ENCODE measurements around the gene CCNE1.

Gene CCNE1

DNA sequence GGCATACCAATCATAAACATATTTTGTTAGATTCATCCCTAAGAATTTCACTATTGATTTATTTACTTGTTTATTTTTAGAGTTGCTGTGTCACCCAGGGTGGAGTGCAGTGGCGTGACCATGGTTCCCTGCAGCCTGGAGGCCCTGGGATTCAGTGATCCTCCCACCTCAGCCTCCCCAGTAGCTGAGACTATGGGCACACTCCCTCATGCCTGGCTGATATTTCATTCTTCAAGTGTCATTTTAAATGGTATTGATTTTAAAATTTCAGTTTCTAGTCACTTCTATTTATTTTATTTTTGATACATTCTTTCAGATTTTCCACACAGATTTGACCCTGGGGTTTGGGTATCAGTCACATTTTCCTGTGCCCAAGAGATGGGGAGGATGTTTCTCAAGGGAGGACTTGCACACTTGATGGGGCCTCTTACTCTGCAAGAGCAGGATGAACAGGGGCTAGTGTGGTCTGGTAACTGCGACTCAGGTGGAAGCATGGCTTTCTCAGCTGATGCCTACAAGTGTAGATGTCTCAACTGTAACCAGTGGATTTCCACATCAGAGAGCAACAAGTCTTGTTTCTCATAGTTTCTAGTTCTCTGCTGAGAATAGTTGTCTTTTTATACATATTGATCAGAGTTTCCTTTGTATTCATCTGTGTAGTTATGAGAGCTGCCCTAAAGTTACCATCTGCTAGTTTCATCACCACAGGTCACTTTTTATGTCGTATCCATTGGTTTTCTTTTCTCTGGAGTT, 40.2 kb downstream of the CCNE1 start:
- Histone ChIP-seq H3K36me3 (ENCODE audit: control insufficient read depth in 1 of 2, insufficient read depth in 2 of 2, low read length in 2 of 2) (no peaks in the 10 kb centered on the region), H3K4me3 (ENCODE audit: low read depth in 1 of 2, low read length in 2 of 2) (no peak overlapping the region), H3K27ac (ENCODE audit: low read length) (no peak overlapping the region), H3K9me3 (ENCODE audit: control insufficient read depth in 1 of 2, low read length in 2 of 2) (no peaks in the 10 kb centered on the region), H3K4me1 (ENCODE audit: control insufficient read depth in 1 of 2, insufficient read depth in 2 of 2, low read length in 2 of 2) (no peaks in the 10 kb centered on the region), H3K27me3 (ENCODE audit: low read depth, low read length) (no peaks in the 10 kb centered on the region)

DNA sequence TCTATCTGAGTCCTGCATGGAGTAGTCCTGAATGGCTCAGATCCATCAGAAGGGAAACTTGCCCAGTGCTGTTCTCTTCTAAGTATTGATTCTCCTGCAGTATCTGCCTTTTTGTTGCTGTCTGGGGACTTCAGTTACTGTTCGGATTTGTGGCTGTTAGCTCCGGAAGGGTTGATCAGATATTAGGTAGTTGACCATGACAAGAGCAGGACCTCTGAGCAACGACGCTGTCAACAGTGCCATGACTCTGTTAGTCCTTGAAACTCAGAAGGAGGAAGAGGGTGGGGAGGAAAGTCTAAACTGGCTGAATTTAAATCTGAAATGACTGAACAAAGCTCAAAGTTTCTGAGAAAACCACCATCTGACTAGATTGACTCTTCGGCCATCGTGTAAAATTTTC, 42.2 kb downstream of the CCNE1 start:
- H3K27ac ChIP-seq (ENCODE audit: low read length), result no peak overlapping the region
- H3K4me3 ChIP-seq (ENCODE audit: low read depth in 1 of 2, low read length in 2 of 2), result no peak overlapping the region
- H3K36me3 ChIP-seq (ENCODE audit: control insufficient read depth in 1 of 2, insufficient read depth in 2 of 2, low read length in 2 of 2), result no peaks in the 10 kb centered on the region
- H3K27me3 ChIP-seq (ENCODE audit: low read depth, low read length), result no peaks in the 10 kb centered on the region
- H3K4me1 ChIP-seq (ENCODE audit: control insufficient read depth in 1 of 2, insufficient read depth in 2 of 2, low read length in 2 of 2), result no peaks in the 10 kb centered on the region
- no peaks in the 10 kb centered on the region for H3K9me3 ChIP-seq (ENCODE audit: control insufficient read depth in 1 of 2, low read length in 2 of 2)

- no peak overlapping the region for H3K27ac ChIP-seq (ENCODE audit: low read length)
- H3K27me3 ChIP-seq (ENCODE audit: low read depth, low read length), result no peaks in the 10 kb centered on the region
- H3K9me3 ChIP-seq (ENCODE audit: control insufficient read depth in 1 of 2, low read length in 2 of 2), result no peaks in the 10 kb centered on the region
- no peaks in the 10 kb centered on the region for H3K36me3 ChIP-seq (ENCODE audit: control insufficient read depth in 1 of 2, insufficient read depth in 2 of 2, low read length in 2 of 2)
- no peaks in the 10 kb centered on the region for H3K4me1 ChIP-seq (ENCODE audit: control insufficient read depth in 1 of 2, insufficient read depth in 2 of 2, low read length in 2 of 2)
- H3K4me3 ChIP-seq (ENCODE audit: low read depth in 1 of 2, low read length in 2 of 2), result no peak overlapping the region
These were observed 43.3 kb downstream of the CCNE1 start for GRCh38 chr19:29855087-29855486.

DNA sequence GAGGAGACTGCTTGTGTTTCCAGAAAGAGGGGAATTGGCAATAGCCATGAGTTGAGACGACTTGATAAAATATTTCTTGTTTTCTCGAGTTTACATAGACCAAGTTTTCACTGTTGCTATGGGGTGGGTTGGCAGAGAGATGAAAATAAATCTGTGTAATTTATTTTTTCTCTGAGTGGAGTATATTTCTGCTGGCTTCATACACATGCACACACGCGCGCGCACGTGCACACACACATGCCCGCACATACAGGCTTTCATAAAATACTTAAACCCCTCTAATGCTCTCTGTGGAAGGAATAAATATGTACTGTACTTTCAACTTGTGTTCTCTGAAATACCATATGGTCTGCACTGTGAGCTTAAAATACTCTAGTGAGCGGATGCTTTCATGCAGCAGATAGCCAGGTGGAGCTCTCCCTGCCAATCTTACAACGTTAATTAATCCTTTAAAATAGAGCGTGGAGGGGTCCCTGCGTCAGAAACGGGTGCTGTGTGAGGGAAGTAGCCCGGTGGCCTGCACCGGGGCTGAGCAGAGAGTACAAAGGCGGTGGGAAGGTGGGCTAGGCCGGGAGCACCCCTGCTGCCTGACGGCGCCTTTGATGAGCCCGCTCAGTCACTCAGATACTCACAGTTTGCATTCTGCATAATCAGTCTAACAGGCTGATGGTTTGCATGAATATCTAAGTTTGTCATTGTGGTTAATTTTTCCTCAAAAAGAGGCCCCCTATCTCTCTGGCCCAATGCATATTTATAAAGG, 44.1 kb downstream of the CCNE1 start:
- H3K9me3 ChIP-seq (ENCODE audit: control insufficient read depth in 1 of 2, low read length in 2 of 2), result no peaks in the 10 kb centered on the region
- no peaks in the 10 kb centered on the region for H3K36me3 ChIP-seq (ENCODE audit: control insufficient read depth in 1 of 2, insufficient read depth in 2 of 2, low read length in 2 of 2)
- no peak overlapping the region for H3K27ac ChIP-seq (ENCODE audit: low read length)
- no peaks in the 10 kb centered on the region for H3K4me1 ChIP-seq (ENCODE audit: control insufficient read depth in 1 of 2, insufficient read depth in 2 of 2, low read length in 2 of 2)
- H3K27me3 ChIP-seq (ENCODE audit: low read depth, low read length), result no peaks in the 10 kb centered on the region
- H3K4me3 ChIP-seq (ENCODE audit: low read depth in 1 of 2, low read length in 2 of 2), result no peak overlapping the region

DNA sequence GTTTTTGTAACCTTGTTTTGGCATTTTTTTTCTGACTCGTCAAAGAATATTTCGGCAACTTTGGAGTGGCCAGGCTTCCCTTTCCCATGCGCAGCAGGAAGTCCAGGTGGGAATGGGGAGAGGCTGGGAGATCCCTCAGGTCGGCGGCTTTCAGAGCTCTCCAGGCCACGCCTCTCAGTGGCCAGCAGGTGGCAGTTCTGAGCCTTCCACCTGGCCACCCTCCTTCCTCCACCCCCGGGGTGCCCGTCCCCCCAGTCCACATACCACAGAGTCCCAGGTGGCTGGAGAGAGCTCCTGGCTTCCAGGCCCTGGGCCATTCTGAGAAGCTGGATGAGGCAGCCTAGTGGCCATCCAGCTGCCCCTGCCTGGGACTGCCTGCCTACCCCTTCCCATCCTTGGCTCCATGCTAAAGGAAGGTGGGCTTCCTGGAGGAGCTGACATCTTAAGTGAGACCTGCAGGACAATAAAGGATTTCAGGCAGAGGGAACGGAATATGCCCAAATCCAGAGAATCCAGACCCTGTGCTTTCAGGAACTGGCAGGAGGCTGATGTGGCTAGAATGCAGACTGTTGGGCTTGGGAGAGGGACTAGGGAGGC, 46.3 kb downstream of the CCNE1 start:
- Histone ChIP-seq H3K27me3 (ENCODE audit: low read depth, low read length) (no peaks in the 10 kb centered on the region), H3K27ac (ENCODE audit: low read length) (no peak overlapping the region), H3K4me1 (ENCODE audit: control insufficient read depth in 1 of 2, insufficient read depth in 2 of 2, low read length in 2 of 2) (no peaks in the 10 kb centered on the region), H3K36me3 (ENCODE audit: control insufficient read depth in 1 of 2, insufficient read depth in 2 of 2, low read length in 2 of 2) (no peaks in the 10 kb centered on the region), H3K4me3 (ENCODE audit: low read depth in 1 of 2, low read length in 2 of 2) (no peak overlapping the region), H3K9me3 (ENCODE audit: control insufficient read depth in 1 of 2, low read length in 2 of 2) (no peaks in the 10 kb centered on the region)

- Histone ChIP-seq H3K27ac (ENCODE audit: low read length) (no peak overlapping the region), H3K27me3 (ENCODE audit: low read depth, low read length) (no peaks in the 10 kb centered on the region), H3K36me3 (ENCODE audit: control insufficient read depth in 1 of 2, insufficient read depth in 2 of 2, low read length in 2 of 2) (no peaks in the 10 kb centered on the region), H3K9me3 (ENCODE audit: control insufficient read depth in 1 of 2, low read length in 2 of 2) (no peaks in the 10 kb centered on the region), H3K4me3 (ENCODE audit: low read depth in 1 of 2, low read length in 2 of 2) (no peak overlapping the region), H3K4me1 (ENCODE audit: control insufficient read depth in 1 of 2, insufficient read depth in 2 of 2, low read length in 2 of 2) (no peaks in the 10 kb centered on the region)
These were observed 46.8 kb downstream of the CCNE1 start for GRCh38 chr19:29858621-29859020.

- H3K4me3 ChIP-seq (ENCODE audit: low read depth in 1 of 2, low read length in 2 of 2), result no peak overlapping the region
These were observed 48.7 kb downstream of the CCNE1 start for GRCh38 chr19:29860492-29860891.

DNA sequence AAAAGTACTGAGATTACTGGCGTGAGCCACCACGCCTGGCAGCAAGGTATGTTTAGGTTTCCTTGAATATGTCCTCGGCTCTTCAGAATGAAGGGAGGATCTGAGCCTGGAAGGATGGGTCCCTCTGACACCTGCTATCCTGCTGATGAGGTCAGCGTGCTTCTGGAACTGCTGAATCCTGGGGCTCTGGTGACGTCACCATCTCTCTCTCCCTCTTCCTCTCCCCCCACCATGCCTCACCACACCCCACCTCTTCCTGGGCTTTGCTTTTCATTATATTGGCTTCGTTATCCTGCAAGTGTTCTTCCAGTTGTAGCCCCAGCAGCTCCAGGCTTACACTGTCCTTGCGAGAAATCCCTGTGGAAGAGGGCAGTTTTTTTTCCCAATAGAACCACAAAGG, 49.8 kb downstream of the CCNE1 start:
- no peaks in the 10 kb centered on the region for H3K27me3 ChIP-seq (ENCODE audit: low read depth, low read length)
- H3K9me3 ChIP-seq (ENCODE audit: control insufficient read depth in 1 of 2, low read length in 2 of 2), result no peaks in the 10 kb centered on the region

More at GRCh38 chr19:29860492-29860891, 48.7 kb downstream of the CCNE1 start:
- Histone ChIP-seq H3K36me3 (ENCODE audit: control insufficient read depth in 1 of 2, insufficient read depth in 2 of 2, low read length in 2 of 2) (no peaks in the 10 kb centered on the region), H3K9me3 (ENCODE audit: control insufficient read depth in 1 of 2, low read length in 2 of 2) (no peaks in the 10 kb centered on the region), H3K27ac (ENCODE audit: low read length) (no peak overlapping the region), H3K27me3 (ENCODE audit: low read depth, low read length) (no peaks in the 10 kb centered on the region), H3K4me1 (ENCODE audit: control insufficient read depth in 1 of 2, insufficient read depth in 2 of 2, low read length in 2 of 2) (no peaks in the 10 kb centered on the region)

DNA sequence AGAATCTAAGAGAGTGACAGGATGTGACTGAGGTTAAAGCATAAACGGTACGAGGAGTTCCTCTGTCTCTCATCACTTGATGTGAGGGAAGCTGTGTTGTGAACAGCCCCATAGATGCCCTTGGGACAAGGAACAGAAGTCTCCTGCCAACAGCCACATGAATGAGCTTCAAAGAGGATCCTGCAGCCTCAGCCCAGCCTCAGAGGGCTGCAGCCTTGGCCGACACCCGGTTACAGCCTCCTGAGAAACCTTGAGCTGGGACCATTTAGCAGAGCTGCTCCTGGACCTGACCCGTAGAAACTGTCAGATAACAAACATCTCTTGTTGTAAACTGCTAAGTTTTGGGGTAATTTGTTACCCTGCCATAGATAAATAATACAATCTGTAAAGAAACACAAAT, 54.2 kb downstream of the CCNE1 start:
- H3K27me3 ChIP-seq (ENCODE audit: low read depth, low read length), result no peaks in the 10 kb centered on the region
- H3K27ac ChIP-seq (ENCODE audit: low read length), result no peak overlapping the region
- no peak overlapping the region for H3K4me3 ChIP-seq (ENCODE audit: low read depth in 1 of 2, low read length in 2 of 2)
- H3K4me1 ChIP-seq (ENCODE audit: control insufficient read depth in 1 of 2, insufficient read depth in 2 of 2, low read length in 2 of 2), result no peaks in the 10 kb centered on the region
- H3K9me3 ChIP-seq (ENCODE audit: control insufficient read depth in 1 of 2, low read length in 2 of 2), result peaks cover 7% of the 10 kb centered on the region in 2 donors
- no peaks in the 10 kb centered on the region for H3K36me3 ChIP-seq (ENCODE audit: control insufficient read depth in 1 of 2, insufficient read depth in 2 of 2, low read length in 2 of 2)

More for the DNA sequence above, 49.8 kb downstream of the CCNE1 start:
- H3K36me3 ChIP-seq (ENCODE audit: control insufficient read depth in 1 of 2, insufficient read depth in 2 of 2, low read length in 2 of 2), result no peaks in the 10 kb centered on the region
- H3K4me1 ChIP-seq (ENCODE audit: control insufficient read depth in 1 of 2, insufficient read depth in 2 of 2, low read length in 2 of 2), result no peaks in the 10 kb centered on the region
- no peak overlapping the region for H3K27ac ChIP-seq (ENCODE audit: low read length)
- H3K4me3 ChIP-seq (ENCODE audit: low read depth in 1 of 2, low read length in 2 of 2), result no peak overlapping the region

GRCh38 chr19:29867984-29868383, 56.2 kb downstream of the CCNE1 start:
- H3K27me3 ChIP-seq (ENCODE audit: low read depth, low read length), result no peaks in the 10 kb centered on the region

GRCh38 chr19:29871143-29871542, 59.4 kb downstream of the CCNE1 start:
- Histone ChIP-seq H3K4me1 (ENCODE audit: control insufficient read depth in 1 of 2, insufficient read depth in 2 of 2, low read length in 2 of 2) (peaks cover 0 to 28% of the 10 kb centered on the region in 2 donors), H3K27ac (ENCODE audit: low read length) (no peak overlapping the region), H3K4me3 (ENCODE audit: low read depth in 1 of 2, low read length in 2 of 2) (no peak overlapping the region), H3K27me3 (ENCODE audit: low read depth, low read length) (no peaks in the 10 kb centered on the region), H3K36me3 (ENCODE audit: control insufficient read depth in 1 of 2, insufficient read depth in 2 of 2, low read length in 2 of 2) (no peaks in the 10 kb centered on the region), H3K9me3 (ENCODE audit: control insufficient read depth in 1 of 2, low read length in 2 of 2) (peaks cover 7% of the 10 kb centered on the region in 2 donors)

More at GRCh38 chr19:29867984-29868383, 56.2 kb downstream of the CCNE1 start:
- Histone ChIP-seq H3K9me3 (ENCODE audit: control insufficient read depth in 1 of 2, low read length in 2 of 2) (peaks cover 7% of the 10 kb centered on the region in 2 donors), H3K27ac (ENCODE audit: low read length) (no peak overlapping the region), H3K36me3 (ENCODE audit: control insufficient read depth in 1 of 2, insufficient read depth in 2 of 2, low read length in 2 of 2) (no peaks in the 10 kb centered on the region), H3K4me1 (ENCODE audit: control insufficient read depth in 1 of 2, insufficient read depth in 2 of 2, low read length in 2 of 2) (peaks cover 0 to 9% of the 10 kb centered on the region in 2 donors), H3K4me3 (ENCODE audit: low read depth in 1 of 2, low read length in 2 of 2) (no peak overlapping the region)
